WTC11 (cell line): ENCODE data around the gene SIRPB2. TPM values are rescaled to one million over a fixed set of nuclear protein-coding genes. Genes with fewer than 3 reads are reported as not detected.

Experiments used
- ATAC-seq: fragments of 200-7000 bp; cut with Tn5 transposase; 2 replicates; pipeline ENCODE4 v1.10.0; 2021; ENCODE audit warnings: mild to moderate bottlenecking, moderate library complexity
- CTCF ChIA-PET: fragments of 300-600 bp; sonication (Branson Sonifier 250); formaldehyde crosslinking; loops from one replicate; lab custom pipeline; 2021; ENCODE audit warnings: antibody characterized with exemption; lab: Charles Lee
- POLR2A ChIA-PET: fragments of 350-600 bp; sonication (Branson Sonifier 250); formaldehyde crosslinking; loops from one replicate; lab custom pipeline; 2021; ENCODE audit warnings: antibody characterized with exemption; lab: Charles Lee
- DNase-seq: peaks from one replicate; pipeline ENCODE4 v3.0.0; 2021; ENCODE audit warnings: low spot score
- H3K27ac Mint-ChIP-seq: 2 replicates; pipeline ENCODE4 v1.8.0; 2021; ENCODE audit warnings: mixed read lengths
- H3K27me3 Mint-ChIP-seq: 2 replicates; pipeline ENCODE4 v1.8.0; 2021; ENCODE audit warnings: low read depth, mild to moderate bottlenecking, moderate library complexity, mixed read lengths
- H3K36me3 Mint-ChIP-seq: 2 replicates; pipeline ENCODE4 v1.8.0; 2021; ENCODE audit warnings: mixed read lengths
- H3K4me1 Mint-ChIP-seq: 2 replicates; pipeline ENCODE4 v1.8.0; 2022; ENCODE audit warnings: mixed read lengths
- H3K4me3 Mint-ChIP-seq: 2 replicates; pipeline ENCODE4 v1.8.0; 2021; ENCODE audit warnings: mild to moderate bottlenecking, moderate library complexity, mixed read lengths
- H3K9me3 Mint-ChIP-seq: 2 replicates; pipeline ENCODE4 v1.8.0; 2021; ENCODE audit warnings: mixed read lengths
- CBFB ChIP-seq: sonication (generic); formaldehyde crosslinking; IDR thresholded peaks from 2 replicates; pipeline ENCODE4 v1.8.1; 2022; ENCODE audit warnings: mild to moderate bottlenecking, low read depth, missing genetic modification reagents
- CDX4 ChIP-seq: fragments of 250-450 bp; sonication (Bioruptor Pico); IDR thresholded peaks from 2 replicates; pipeline ENCODE4 v1.9.0; 2021; ENCODE audit warnings: moderate library complexity, mild to moderate bottlenecking, inconsistent platforms, borderline replicate concordance
- EMX1 ChIP-seq: fragments of 250-450 bp; sonication (Bioruptor Pico); IDR thresholded peaks from 2 replicates; pipeline ENCODE4 v1.8.0; 2021; ENCODE audit warnings: mild to moderate bottlenecking
- ESRRA ChIP-seq: sonication (generic); formaldehyde crosslinking; IDR thresholded peaks from 2 replicates; pipeline ENCODE4 v1.8.1; 2022; ENCODE audit warnings: mild to moderate bottlenecking, missing genetic modification reagents, borderline replicate concordance
- GTF2I ChIP-seq: fragments of 250-450 bp; sonication (Bioruptor Pico); conservative IDR thresholded peaks from 2 replicates; pipeline ENCODE4 v1.4.0; 2021; ENCODE audit warnings: mild to moderate bottlenecking
- HMGXB4 ChIP-seq: sonication (generic); formaldehyde crosslinking; IDR thresholded peaks from 2 replicates; pipeline ENCODE4 v1.8.1; 2023; ENCODE audit warnings: mild to moderate bottlenecking, moderate library complexity, missing genetic modification reagents
- IRF1 ChIP-seq: sonication (generic); formaldehyde crosslinking; IDR thresholded peaks from 2 replicates; pipeline ENCODE4 v1.8.0; 2023; ENCODE audit warnings: missing genetic modification reagents
- IRF2 ChIP-seq: sonication (generic); formaldehyde crosslinking; IDR thresholded peaks from 2 replicates; pipeline ENCODE4 v1.8.0; 2022; ENCODE audit warnings: low read depth, missing genetic modification reagents, borderline replicate concordance
- JAZF1 ChIP-seq: fragments of 250-450 bp; sonication (Bioruptor Pico); IDR thresholded peaks from 2 replicates; pipeline ENCODE4 v1.9.0; 2021; ENCODE audit warnings: moderate library complexity, mild to moderate bottlenecking, inconsistent platforms
- NR3C1 ChIP-seq: sonication (generic); formaldehyde crosslinking; conservative IDR thresholded peaks from 2 replicates; pipeline ENCODE4 v1.8.1; 2023; ENCODE audit warnings: low read depth, mild to moderate bottlenecking, missing genetic modification reagents
- PRDM15 ChIP-seq: sonication (generic); formaldehyde crosslinking; IDR thresholded peaks from 2 replicates; pipeline ENCODE4 v1.8.0; 2022; ENCODE audit warnings: missing genetic modification reagents
- ZBTB43 ChIP-seq: sonication (generic); formaldehyde crosslinking; IDR thresholded peaks from 2 replicates; pipeline ENCODE4 v1.8.1; 2023; ENCODE audit warnings: mild to moderate bottlenecking, missing genetic modification reagents
- ZNF416 ChIP-seq: fragments of 250-450 bp; sonication (Bioruptor Pico); IDR thresholded peaks from 2 replicates; pipeline ENCODE4 v1.9.0; 2021; ENCODE audit warnings: mild to moderate bottlenecking, inconsistent platforms
- ZNF425 ChIP-seq: fragments of 250-450 bp; sonication (Bioruptor Pico); conservative IDR thresholded peaks from 2 replicates; pipeline ENCODE4 v1.9.0; 2021; ENCODE audit warnings: mild to moderate bottlenecking
- ZNF671 ChIP-seq: fragments of 250-450 bp; sonication (Bioruptor Pico); IDR thresholded peaks from 2 replicates; pipeline ENCODE4 v1.8.0; 2021; ENCODE audit warnings: mild to moderate bottlenecking
- total RNA-seq: library from RNA; stranded (reverse); gene quantifications from 3 replicates; pipeline ENCODE4 v1.2.3, GENCODE V29; 2021
- TF ChIP-seq, protein P1 (sequence below): sonication (generic); formaldehyde crosslinking; conservative IDR thresholded peaks from 2 replicates; pipeline ENCODE4 v1.8.1; 2023; ENCODE audit warnings: mild to moderate bottlenecking, low read depth, missing genetic modification reagents, moderate library complexity

SIRPB2 gene
- total RNA-seq, 1 experiment from 2014 or later, result not detected

DNA sequence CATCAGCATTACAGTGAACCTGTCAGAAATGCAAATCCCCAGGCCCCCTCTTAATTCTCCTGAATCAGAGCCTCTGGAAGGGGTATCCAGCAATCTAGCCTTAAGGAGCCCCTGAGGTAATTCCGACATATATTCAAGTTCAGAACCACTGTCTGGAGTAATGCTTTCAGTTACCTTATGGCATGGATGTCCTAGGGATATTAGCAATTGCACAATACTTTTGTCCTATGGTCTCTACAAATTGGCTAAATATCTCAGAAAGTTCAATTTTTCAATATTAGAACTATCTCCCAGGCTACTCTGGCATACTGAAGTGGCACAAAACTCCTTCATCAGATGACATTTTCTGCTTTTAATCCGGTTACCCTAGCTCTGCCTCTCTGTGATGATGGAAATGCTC is 30.9 kb downstream of the SIRPB2 start:
- TF ChIP-seq JAZF1 (CRISPR knock-in tag) (no peak), ZNF425 (CRISPR knock-in tag) (no peak)
- DNase-seq (no peak), ATAC-seq (no peak)
- POLR2A ChIA-PET, result no interaction called here
- Mint-ChIP-seq H3K9me3 (no peaks in the 10 kb centered on the region), H3K4me1 (peaks cover under 1% of the 10 kb centered on the region; the same call in 1 of the 2 replicates), H3K36me3 (peaks cover 42% of the 10 kb centered on the region), H3K27ac (no peak overlapping the region), H3K4me3 (no peak overlapping the region), H3K27me3 (no peaks in the 10 kb centered on the region)
- CTCF ChIA-PET, result interaction anchor here (1.1 kb wide), 1 partner anchor 44 kb away, joined by 3 read pairs; no protein-coding TSS in a partner anchor

GRCh38 chr20:1457992-1458391 is 33.2 kb downstream of the SIRPB2 start:
- ATAC-seq (no peak), DNase-seq (no peak)
- TF ChIP-seq GTF2I (CRISPR knock-in tag), result no peak
- TF ChIP-seq ZNF671, result no peak
- TF ChIP-seq CDX4 (CRISPR knock-in tag), result no peak
- no peak for TF ChIP-seq ZBTB43 (CRISPR knock-in tag)
- no peak for TF ChIP-seq IRF2 (CRISPR knock-in tag)
- no peak for TF ChIP-seq IRF1
- no peak for TF ChIP-seq HMGXB4 (CRISPR knock-in tag)
- TF ChIP-seq, protein P1, sequence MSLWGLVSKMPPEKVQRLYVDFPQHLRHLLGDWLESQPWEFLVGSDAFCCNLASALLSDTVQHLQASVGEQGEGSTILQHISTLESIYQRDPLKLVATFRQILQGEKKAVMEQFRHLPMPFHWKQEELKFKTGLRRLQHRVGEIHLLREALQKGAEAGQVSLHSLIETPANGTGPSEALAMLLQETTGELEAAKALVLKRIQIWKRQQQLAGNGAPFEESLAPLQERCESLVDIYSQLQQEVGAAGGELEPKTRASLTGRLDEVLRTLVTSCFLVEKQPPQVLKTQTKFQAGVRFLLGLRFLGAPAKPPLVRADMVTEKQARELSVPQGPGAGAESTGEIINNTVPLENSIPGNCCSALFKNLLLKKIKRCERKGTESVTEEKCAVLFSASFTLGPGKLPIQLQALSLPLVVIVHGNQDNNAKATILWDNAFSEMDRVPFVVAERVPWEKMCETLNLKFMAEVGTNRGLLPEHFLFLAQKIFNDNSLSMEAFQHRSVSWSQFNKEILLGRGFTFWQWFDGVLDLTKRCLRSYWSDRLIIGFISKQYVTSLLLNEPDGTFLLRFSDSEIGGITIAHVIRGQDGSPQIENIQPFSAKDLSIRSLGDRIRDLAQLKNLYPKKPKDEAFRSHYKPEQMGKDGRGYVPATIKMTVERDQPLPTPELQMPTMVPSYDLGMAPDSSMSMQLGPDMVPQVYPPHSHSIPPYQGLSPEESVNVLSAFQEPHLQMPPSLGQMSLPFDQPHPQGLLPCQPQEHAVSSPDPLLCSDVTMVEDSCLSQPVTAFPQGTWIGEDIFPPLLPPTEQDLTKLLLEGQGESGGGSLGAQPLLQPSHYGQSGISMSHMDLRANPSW (CRISPR knock-in tag), result no peak
- no peak for TF ChIP-seq PRDM15 (CRISPR knock-in tag)
- TF ChIP-seq ESRRA (CRISPR knock-in tag), result no peak
- no peak for TF ChIP-seq CBFB (CRISPR knock-in tag)
- no peak for TF ChIP-seq ZNF425 (CRISPR knock-in tag)
- TF ChIP-seq EMX1 (CRISPR knock-in tag), result no peak
- no peak for TF ChIP-seq NR3C1 (CRISPR knock-in tag)
- TF ChIP-seq ZNF416 (CRISPR knock-in tag), result no peak
- H3K27me3 Mint-ChIP-seq, result no peaks in the 10 kb centered on the region
- no peak overlapping the region for H3K27ac Mint-ChIP-seq
- peaks cover 4% of the 10 kb centered on the region; the same call in 1 of the 2 replicates for H3K9me3 Mint-ChIP-seq
- POLR2A ChIA-PET, result no interaction called here
- H3K36me3 Mint-ChIP-seq, result peaks cover 53% of the 10 kb centered on the region
- no peaks in the 10 kb centered on the region for H3K4me1 Mint-ChIP-seq
- CTCF ChIA-PET, result no interaction called here
- no peak overlapping the region for H3K4me3 Mint-ChIP-seq
